GM12875 (cell line): ENCODE results near the gene CFAP92.
"Not testable (repeated sequence)": the region's sequence is repeated elsewhere in the genome, so short reads cannot be mapped to it uniquely, and the experiment has no call there.

Experiments
- H3K4me3 ChIP-seq: one replicate; pipeline ENCODE4 v1.5.1; 2011; ENCODE audit warnings: low read depth, low read length, control low read depth
- TF ChIP-seq, protein P1 (sequence below): IDR thresholded peaks from 2 replicates; pipeline ENCODE4 v1.5.1; 2011; ENCODE audit warnings: low read depth, mild to moderate bottlenecking, control low read depth, inconsistent platforms, low read length, moderate library complexity, borderline replicate concordance; ENCODE audit not compliant: insufficient read depth

CFAP92 gene

DNA sequence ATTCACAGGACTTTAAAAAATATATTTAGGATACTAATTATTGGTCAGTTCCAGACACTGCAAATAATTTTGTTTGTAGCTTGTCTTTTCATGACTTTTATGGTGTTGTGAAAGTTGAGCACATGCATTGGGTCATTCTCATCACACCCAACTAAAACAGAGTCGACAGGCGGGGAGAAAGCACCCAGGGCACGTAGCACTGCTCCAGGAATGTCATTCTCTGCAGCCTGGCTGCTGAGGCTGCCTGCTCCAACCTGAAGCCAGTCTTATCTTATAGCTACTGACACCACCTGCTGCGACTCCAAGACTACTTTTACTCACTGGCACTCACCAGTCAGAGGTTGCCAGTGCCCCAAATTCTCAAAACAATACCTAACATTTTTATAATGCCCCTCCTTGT lies 57.5 kb downstream of the CFAP92 start:
- TF ChIP-seq, protein P1, sequence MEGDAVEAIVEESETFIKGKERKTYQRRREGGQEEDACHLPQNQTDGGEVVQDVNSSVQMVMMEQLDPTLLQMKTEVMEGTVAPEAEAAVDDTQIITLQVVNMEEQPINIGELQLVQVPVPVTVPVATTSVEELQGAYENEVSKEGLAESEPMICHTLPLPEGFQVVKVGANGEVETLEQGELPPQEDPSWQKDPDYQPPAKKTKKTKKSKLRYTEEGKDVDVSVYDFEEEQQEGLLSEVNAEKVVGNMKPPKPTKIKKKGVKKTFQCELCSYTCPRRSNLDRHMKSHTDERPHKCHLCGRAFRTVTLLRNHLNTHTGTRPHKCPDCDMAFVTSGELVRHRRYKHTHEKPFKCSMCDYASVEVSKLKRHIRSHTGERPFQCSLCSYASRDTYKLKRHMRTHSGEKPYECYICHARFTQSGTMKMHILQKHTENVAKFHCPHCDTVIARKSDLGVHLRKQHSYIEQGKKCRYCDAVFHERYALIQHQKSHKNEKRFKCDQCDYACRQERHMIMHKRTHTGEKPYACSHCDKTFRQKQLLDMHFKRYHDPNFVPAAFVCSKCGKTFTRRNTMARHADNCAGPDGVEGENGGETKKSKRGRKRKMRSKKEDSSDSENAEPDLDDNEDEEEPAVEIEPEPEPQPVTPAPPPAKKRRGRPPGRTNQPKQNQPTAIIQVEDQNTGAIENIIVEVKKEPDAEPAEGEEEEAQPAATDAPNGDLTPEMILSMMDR = no peak
- H3K4me3 ChIP-seq = no peak overlapping the region

DNA sequence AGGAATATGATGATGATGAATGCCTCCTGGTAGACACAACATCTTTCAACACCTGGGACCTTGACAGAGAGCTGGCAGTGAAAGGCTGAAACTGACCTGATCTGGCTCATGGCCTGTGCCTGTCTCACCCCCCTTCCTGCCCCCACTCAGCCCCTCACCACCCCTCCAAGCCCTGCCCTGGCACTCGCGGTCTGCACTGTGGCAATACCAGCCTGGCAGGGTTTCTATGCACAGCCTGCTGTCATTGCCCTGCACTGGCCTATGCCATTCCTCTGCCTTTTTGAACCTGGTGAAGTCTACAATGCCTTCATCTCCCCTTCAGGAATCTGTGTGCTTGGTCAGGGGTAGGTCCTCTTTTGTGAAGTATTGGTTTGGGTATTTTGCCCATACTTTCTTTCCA lies 58.0 kb downstream of the CFAP92 start:
- TF ChIP-seq, protein P1 = no peak
- H3K4me3 ChIP-seq = no peak overlapping the region

DNA sequence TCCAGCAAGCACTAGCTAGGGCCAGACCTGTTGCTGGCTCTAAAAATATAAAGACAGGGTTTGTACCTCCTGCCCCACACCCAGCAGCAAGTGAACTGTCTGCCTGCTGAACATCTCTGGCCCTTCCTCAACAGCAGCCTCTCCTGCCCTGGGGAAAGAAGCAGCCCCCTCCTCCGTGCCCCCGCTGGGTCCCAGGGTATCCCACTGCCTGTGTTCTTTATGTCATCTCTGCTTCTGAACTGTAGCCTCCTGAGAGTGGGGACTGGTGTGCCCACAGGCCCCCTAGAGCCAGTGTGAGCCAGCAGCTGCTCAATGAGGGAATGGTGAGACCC lies 60.0 kb downstream of the CFAP92 start:
- H3K4me3 ChIP-seq = no peak overlapping the region
- TF ChIP-seq, protein P1 = no peak

DNA sequence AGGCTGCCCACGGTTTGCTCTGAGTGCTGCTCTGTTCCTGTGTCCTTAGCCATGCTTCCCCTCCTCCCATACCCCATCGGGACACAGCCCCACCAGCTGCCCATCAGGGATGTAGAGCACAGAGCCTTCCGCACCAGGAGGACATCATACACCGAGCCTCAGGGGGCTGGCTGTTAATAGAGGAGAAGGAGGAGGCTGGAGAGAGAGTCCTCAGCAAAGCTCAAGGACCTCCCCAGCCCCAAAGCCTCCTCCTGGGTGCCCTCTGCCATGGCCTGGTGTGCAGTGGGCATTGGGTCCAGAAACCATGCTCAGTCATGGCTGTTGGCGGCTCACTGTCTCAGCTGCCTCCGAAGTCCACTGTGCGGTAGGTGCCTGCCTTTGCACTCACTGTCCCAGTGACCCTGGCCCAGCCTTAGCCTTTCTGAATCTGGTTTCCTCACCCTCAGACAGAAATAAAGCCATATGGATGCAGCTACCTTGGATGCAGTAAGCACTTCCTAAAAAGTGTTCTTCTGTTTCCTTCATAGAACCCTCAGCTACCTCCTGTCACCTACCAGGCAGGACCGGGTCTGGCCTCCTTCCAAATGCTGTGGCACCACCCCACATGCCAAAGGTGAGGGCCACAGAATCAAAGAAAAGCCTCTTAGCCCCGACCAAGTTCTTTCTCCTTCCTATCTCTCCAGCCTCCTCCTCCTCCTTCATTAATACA lies 60.5 kb downstream of the CFAP92 start:
- TF ChIP-seq, protein P1 = no peak
- H3K4me3 ChIP-seq = no peak overlapping the region

DNA sequence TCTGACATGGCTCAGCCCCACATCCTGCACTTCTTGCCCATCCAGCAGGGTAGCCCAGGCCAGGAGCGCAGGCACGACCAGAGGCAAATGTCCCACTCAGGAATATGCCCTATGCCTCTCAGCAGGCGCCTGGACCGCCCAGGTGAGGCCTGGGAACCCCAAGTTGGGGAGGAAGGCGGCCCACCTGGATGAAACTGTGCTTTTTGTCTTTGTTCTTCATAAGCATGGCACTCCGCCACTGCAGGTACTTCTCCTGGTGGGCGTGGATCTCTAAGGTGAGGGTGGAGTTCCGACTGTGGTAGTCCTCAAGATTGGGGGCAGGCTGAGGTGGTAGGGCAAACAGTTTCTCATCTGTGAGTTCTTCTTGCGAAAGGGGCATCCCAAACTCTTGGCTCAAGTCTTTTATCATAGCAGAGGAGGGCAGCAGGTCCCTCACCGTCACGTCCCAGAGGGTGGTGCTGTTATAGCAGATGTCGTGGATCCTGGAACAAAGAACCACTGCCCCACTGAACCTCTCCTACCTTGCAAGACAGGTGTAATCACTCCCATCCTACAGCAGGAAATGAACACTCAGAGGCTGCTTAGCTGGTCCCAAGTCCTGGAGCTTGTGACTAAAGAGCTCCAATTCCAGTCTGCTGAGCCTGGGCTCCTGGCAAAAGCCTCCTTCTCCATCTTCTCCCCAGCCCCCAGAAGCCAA lies 61.2 kb downstream of the CFAP92 start:
- H3K4me3 ChIP-seq = no peak overlapping the region
- TF ChIP-seq, protein P1 = no peak

DNA sequence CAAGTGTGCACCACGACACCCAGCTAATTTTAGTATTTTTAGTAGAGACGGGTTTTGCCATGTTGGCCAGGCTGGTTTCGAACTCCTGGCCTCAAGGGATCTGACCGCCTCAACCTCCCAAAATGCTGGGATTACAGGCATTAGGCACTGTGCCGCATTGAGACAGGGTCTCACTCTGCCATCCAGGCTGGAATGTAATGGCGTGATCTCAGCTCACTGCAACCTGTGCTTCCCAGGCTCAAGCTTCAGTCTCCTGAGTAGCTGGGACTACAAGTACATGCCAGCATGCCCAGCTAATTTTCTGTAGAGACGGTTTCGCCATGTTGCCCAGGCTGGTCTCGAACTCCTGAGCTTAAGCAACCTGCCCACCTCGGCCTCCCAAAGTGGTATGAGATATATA lies 62.8 kb downstream of the CFAP92 start:
- TF ChIP-seq, protein P1 = no peak
- no peak overlapping the region for H3K4me3 ChIP-seq

DNA sequence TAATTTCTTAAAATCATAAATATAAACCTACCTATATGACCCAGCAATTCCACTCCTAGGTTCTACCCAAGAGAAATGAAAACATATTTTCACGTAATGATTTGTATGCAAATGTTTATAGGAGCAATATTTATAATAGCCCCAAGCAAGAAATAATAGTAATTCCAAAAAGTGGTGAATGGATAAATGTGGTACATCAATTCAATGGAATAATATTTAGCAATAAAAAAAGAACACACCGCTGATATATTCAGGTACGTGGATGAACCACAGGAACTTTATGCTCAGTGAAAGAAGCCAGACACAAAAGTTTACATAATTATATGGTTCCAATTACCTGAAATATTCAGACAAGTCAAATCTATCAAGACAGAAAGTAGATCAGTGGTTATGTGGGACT lies 64.5 kb downstream of the CFAP92 start:
- no peak overlapping the region for H3K4me3 ChIP-seq
- TF ChIP-seq, protein P1 = no peak

DNA sequence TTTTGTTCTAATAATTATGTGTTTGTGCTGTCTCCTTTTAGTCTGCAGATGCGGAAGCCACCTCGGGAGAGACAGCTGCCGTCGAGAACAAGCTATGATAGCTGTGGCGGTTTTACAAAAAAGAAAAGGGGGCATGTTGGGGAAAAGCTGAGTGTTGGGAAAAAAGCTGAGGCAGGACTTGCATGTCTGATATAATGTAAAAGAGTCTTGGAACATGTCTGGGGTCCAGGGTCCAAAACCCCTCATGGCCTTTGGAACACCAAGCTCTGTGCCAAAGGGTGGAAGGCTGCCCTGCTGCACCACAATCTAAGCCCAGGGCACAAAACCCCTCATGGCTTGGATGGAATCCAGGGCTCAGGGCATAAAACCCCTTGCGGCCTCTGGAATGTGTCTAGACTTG lies 69.9 kb downstream of the CFAP92 start:
- H3K4me3 ChIP-seq = not testable (repeated sequence)
